Neural cell (in vitro differentiated cells): ENCODE measurements around the gene INF2.

Source experiments
- CTCF ChIP-seq: fragments of 450-650 bp; IDR thresholded peaks from 2 replicates; pipeline ENCODE4 v1.5.1; 2014; ENCODE audit warnings: antibody characterized with exemption, mild to moderate bottlenecking, moderate library complexity; ENCODE audit not compliant: poor library complexity, severe bottlenecking
- EP300 ChIP-seq: fragments of 450-650 bp; conservative IDR thresholded peaks from 2 replicates; pipeline ENCODE4 v1.6.1; 2014; ENCODE audit warnings: antibody characterized with exemption, mild to moderate bottlenecking, moderate library complexity; ENCODE audit not compliant: poor library complexity, severe bottlenecking
- EZH2 ChIP-seq: fragments of 200-600, 300-800 bp; shearing (Covaris generic), sonication (generic); IDR thresholded peaks from 2 replicates; pipeline ENCODE4 v1.6.1; 2014; ENCODE audit warnings: antibody characterized with exemption, low read length, borderline replicate concordance, mild to moderate bottlenecking; ENCODE audit not compliant: insufficient read depth, poor library complexity, severe bottlenecking
- POLR2AphosphoS5 ChIP-seq: IDR thresholded peaks from 2 replicates; pipeline ENCODE4 v1.6.1; 2012
- RAD21 ChIP-seq: fragments of 450-650 bp; conservative IDR thresholded peaks from 2 replicates; pipeline ENCODE4 v1.6.1; 2014; ENCODE audit warnings: antibody characterized with exemption, mild to moderate bottlenecking, moderate library complexity
- SMC3 ChIP-seq: fragments of 450-650 bp; conservative IDR thresholded peaks from 2 replicates; pipeline ENCODE4 v1.6.1; 2014; ENCODE audit warnings: antibody characterized with exemption, mild to moderate bottlenecking, moderate library complexity; ENCODE audit not compliant: poor library complexity

- TF ChIP-seq CTCF (peak; percentile 42), SMC3 (peak; percentile 19), POLR2AphosphoS5 (no peak), EZH2 (no peak), EP300 (no peak), RAD21 (peak; percentile 36)
Observed at GRCh38 chr14:104680806-104681688, 8.4 kb upstream of the INF2 start.
